ENCODE data around the gene ARHGAP27. TPM values are rescaled to one million over a fixed set of nuclear protein-coding genes. Genes with fewer than 3 reads are reported as not detected.
A peak's percentile ranks its signal among the peaks of the same experiment; 100 is the strongest.

The ARHGAP27 gene
- total and polyA plus RNA-seq, 2 of the 13 experiments (the other 11 are each of a cell fraction or from before 2014, with no cell fraction given): 15.5 to 18.9 TPM

DNA sequence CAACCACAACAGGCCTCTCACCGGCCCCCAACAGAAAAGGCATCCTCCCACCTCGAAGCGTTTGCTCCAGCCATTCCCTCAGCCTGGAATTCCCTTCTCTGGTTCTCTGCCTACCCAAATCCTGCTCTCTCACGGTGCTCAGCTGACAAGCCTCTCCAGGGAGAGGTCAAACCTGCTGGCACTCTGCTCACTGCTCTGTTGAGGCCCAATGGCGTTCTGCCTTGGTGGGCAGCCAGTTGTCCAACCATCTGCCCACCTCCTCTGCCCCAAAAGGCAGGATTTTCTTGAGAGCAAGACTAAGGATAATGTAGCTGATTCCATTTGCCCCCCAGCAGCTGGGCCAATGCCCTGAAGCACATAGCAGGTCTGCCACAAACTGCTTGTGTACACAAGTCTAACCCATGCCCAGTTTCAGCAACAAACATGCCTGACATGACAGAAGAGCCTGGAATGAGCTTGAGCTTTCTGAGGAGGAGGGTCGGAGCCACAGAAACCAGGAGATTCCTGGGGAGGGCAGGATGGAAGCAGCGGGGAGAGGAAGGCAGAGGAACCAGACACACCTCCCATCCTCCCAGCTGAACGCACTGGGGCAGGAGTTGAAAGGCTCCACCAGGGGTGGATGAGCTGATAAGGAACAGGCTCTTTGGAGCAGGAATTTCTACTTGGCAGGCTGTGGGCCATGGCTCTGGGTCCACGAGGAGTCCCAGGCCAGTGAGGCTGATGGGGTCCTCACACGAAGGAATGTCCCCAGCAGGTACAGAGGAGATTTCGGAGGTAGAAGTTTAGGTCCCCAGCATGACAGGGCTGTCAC lies 23.9 kb downstream of the ARHGAP27 start:
- no peaks in the 10 kb centered on the region for H3K79me2 ChIP-seq (ENCODE audit: insufficient read depth, low read length)
- intact Hi-C loops (cut with micrococcal nuclease; ENCODE audit: unreplicated experiment) (no loop called here), in situ Hi-C loops (cut with HindIII; ENCODE audit: extremely low pct_ligation_motif_present, low pct_unique_long_range_greater_than_20kb) (no loop called here)
- POLR2A ChIA-PET: interaction anchor here (1.0 to 4.0 kb wide), 3 partner anchors 13 to 258 kb away, joined by 3 to 79 read pairs (median 6); no protein-coding TSS in a partner anchor
- FAIRE-seq (no peak), ATAC-seq (no peak), DNase-seq (ENCODE audit: low spot score) (no peak)
- H3K4me3 ChIP-seq (replicated peaks in 1 of 3; ENCODE audit: insufficient read depth in 1 of 3, low read depth in 2 of 3, low read length in 3 of 3): no peak overlapping the region
- no peak overlapping the region for H3K9ac ChIP-seq (ENCODE audit: insufficient read depth, low read depth, low read length)
- no peaks in the 10 kb centered on the region for H3K9me3 ChIP-seq (ENCODE audit: low read length)
- no peak overlapping the region for H2AFZ ChIP-seq (ENCODE audit: low read length)
- no peaks in the 10 kb centered on the region for H4K20me1 ChIP-seq (ENCODE audit: insufficient read depth, low read length)
- BruUV-seq (replicated peaks): no TSS peak
- H3K4me1 ChIP-seq (ENCODE audit: insufficient read depth, low read length): peaks cover 66% of the 10 kb centered on the region
- TF ChIP-seq, protein P1, sequence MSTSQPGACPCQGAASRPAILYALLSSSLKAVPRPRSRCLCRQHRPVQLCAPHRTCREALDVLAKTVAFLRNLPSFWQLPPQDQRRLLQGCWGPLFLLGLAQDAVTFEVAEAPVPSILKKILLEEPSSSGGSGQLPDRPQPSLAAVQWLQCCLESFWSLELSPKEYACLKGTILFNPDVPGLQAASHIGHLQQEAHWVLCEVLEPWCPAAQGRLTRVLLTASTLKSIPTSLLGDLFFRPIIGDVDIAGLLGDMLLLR (CRISPR knock-in tag; IDR thresholded peaks at IDR 0.05): 0 out of 2 replicates have a peak, but pooled peaks have one; percentile 25
- TF ChIP-seq ARNT (IDR thresholded peaks at IDR 0.05): no peak
- no peak for TF ChIP-seq ZSCAN30 (CRISPR knock-in tag; IDR thresholded peaks at IDR 0.05)
- TF ChIP-seq SMC3 (IDR thresholded peaks at IDR 0.05; ENCODE audit: low read length): no peak
- TF ChIP-seq, protein P2, sequence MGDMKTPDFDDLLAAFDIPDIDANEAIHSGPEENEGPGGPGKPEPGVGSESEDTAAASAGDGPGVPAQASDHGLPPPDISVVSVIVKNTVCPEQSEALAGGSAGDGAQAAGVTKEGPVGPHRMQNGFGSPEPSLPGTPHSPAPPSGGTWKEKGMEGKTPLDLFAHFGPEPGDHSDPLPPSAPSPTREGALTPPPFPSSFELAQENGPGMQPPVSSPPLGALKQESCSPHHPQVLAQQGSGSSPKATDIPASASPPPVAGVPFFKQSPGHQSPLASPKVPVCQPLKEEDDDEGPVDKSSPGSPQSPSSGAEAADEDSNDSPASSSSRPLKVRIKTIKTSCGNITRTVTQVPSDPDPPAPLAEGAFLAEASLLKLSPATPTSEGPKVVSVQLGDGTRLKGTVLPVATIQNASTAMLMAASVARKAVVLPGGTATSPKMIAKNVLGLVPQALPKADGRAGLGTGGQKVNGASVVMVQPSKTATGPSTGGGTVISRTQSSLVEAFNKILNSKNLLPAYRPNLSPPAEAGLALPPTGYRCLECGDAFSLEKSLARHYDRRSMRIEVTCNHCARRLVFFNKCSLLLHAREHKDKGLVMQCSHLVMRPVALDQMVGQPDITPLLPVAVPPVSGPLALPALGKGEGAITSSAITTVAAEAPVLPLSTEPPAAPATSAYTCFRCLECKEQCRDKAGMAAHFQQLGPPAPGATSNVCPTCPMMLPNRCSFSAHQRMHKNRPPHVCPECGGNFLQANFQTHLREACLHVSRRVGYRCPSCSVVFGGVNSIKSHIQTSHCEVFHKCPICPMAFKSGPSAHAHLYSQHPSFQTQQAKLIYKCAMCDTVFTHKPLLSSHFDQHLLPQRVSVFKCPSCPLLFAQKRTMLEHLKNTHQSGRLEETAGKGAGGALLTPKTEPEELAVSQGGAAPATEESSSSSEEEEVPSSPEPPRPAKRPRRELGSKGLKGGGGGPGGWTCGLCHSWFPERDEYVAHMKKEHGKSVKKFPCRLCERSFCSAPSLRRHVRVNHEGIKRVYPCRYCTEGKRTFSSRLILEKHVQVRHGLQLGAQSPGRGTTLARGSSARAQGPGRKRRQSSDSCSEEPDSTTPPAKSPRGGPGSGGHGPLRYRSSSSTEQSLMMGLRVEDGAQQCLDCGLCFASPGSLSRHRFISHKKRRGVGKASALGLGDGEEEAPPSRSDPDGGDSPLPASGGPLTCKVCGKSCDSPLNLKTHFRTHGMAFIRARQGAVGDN (CRISPR knock-in tag; IDR thresholded peaks at IDR 0.05): peak; percentile 25; the same call in 1 of the 2 replicates
- TF ChIP-seq, protein P3, sequence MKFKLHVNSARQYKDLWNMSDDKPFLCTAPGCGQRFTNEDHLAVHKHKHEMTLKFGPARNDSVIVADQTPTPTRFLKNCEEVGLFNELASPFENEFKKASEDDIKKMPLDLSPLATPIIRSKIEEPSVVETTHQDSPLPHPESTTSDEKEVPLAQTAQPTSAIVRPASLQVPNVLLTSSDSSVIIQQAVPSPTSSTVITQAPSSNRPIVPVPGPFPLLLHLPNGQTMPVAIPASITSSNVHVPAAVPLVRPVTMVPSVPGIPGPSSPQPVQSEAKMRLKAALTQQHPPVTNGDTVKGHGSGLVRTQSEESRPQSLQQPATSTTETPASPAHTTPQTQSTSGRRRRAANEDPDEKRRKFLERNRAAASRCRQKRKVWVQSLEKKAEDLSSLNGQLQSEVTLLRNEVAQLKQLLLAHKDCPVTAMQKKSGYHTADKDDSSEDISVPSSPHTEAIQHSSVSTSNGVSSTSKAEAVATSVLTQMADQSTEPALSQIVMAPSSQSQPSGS (CRISPR knock-in tag; IDR thresholded peaks at IDR 0.05): no peak
- TF ChIP-seq PHF5A (CRISPR knock-in tag; IDR thresholded peaks at IDR 0.05; ENCODE audit: low read depth, unreplicated experiment): no peak
- peak; percentile 18 for TF ChIP-seq TEAD3 (CRISPR knock-in tag; optimal IDR thresholded peaks at IDR 0.05; ENCODE audit: borderline replicate concordance)
- peak; percentile 24; the same call in 1 of the 2 replicates for TF ChIP-seq FOXA3 (CRISPR knock-in tag; IDR thresholded peaks at IDR 0.05)
- TF ChIP-seq KDM4B (CRISPR knock-in tag; IDR thresholded peaks at IDR 0.05): no peak
- TF ChIP-seq NCOR1 (IDR thresholded peaks at IDR 0.05; ENCODE audit: borderline replicate concordance, low read length): no peak
- no peak for TF ChIP-seq TSC22D2 (CRISPR knock-in tag; IDR thresholded peaks at IDR 0.05; ENCODE audit: borderline replicate concordance)
- no peak for TF ChIP-seq CBFB (CRISPR knock-in tag; IDR thresholded peaks at IDR 0.05)
- TF ChIP-seq, protein P4, sequence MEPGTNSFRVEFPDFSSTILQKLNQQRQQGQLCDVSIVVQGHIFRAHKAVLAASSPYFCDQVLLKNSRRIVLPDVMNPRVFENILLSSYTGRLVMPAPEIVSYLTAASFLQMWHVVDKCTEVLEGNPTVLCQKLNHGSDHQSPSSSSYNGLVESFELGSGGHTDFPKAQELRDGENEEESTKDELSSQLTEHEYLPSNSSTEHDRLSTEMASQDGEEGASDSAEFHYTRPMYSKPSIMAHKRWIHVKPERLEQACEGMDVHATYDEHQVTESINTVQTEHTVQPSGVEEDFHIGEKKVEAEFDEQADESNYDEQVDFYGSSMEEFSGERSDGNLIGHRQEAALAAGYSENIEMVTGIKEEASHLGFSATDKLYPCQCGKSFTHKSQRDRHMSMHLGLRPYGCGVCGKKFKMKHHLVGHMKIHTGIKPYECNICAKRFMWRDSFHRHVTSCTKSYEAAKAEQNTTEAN (CRISPR knock-in tag; conservative IDR thresholded peaks at IDR 0.05): no peak
- no peak for TF ChIP-seq YEATS2 (CRISPR knock-in tag; IDR thresholded peaks at IDR 0.05; ENCODE audit: borderline replicate concordance)
- no peak for TF ChIP-seq FOXA1 (IDR thresholded peaks at IDR 0.05)
- TF ChIP-seq FOXA1 (CRISPR knock-in tag; IDR thresholded peaks at IDR 0.05): peak; percentile 74
- no peaks in the 10 kb centered on the region for H3K27me3 ChIP-seq (ENCODE audit: control insufficient read depth in 1 of 2, insufficient read depth in 2 of 2, low read length in 2 of 2)
- H3K4me2 ChIP-seq (ENCODE audit: low read depth, low read length): no peak overlapping the region
- 78% methylated on average over 11 of the region's 11 CpGs for WGBS (ENCODE audit: low lambda C conversion rate)
- H3K36me3 ChIP-seq (replicated peaks in 1 of 2; ENCODE audit: control insufficient read depth in 1 of 2, insufficient read depth in 2 of 2, low read length in 2 of 2): peaks cover 10 to 14% of the 10 kb centered on the region in 2 experiments
- CTCF ChIA-PET (ENCODE audit: low intra/inter-chr PET ratio, low total read pairs): no interaction called here
- H3K27ac ChIP-seq (ENCODE audit: extremely low read length, insufficient read depth, low read length): no peak overlapping the region

All from HepG2 (cell line).